Purkinje cell (primary cell): ENCODE measurements around the gene CD200. TPM values are rescaled to one million over a fixed set of nuclear protein-coding genes. Genes with fewer than 3 reads are reported as not detected.

Experiments
- polyA plus RNA-seq: library from polyadenylated mRNA; unstranded; fragments of >200 nt; fragmentation: Nextera tagmentation; gene quantifications from 2 replicates; pipeline ENCODE4 v1.2.1, GENCODE V29; 2014

Gene CD200, protein sequence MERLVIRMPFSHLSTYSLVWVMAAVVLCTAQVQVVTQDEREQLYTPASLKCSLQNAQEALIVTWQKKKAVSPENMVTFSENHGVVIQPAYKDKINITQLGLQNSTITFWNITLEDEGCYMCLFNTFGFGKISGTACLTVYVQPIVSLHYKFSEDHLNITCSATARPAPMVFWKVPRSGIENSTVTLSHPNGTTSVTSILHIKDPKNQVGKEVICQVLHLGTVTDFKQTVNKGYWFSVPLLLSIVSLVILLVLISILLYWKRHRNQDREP
- polyA plus RNA-seq, result 27.4 and 59.0 TPM in 2 replicates

DNA sequence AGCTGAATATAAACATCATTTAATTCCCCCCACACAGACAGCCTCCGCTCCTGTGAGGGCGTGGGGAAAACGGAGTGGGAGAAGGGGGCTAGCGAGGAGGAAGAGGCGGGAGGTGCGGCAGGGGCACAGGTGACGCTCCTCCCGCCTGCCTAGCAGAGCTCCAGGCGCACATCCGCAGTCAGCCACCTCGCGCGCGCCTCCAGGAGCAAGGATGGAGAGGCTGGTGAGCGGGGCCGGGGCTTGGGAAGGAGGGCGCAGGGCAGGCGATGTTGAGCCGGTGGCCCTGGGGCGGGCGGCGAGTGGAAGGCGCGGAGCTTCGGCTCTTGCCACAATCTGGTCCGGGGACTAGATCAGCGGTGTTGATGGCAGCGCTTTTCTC lies at the start of gene CD200:
TSS of gene CD200 (plus strand) at position 155 of the 379 bp plus-strand sequence. CDS start at position 212, 57 bp downstream.

DNA sequence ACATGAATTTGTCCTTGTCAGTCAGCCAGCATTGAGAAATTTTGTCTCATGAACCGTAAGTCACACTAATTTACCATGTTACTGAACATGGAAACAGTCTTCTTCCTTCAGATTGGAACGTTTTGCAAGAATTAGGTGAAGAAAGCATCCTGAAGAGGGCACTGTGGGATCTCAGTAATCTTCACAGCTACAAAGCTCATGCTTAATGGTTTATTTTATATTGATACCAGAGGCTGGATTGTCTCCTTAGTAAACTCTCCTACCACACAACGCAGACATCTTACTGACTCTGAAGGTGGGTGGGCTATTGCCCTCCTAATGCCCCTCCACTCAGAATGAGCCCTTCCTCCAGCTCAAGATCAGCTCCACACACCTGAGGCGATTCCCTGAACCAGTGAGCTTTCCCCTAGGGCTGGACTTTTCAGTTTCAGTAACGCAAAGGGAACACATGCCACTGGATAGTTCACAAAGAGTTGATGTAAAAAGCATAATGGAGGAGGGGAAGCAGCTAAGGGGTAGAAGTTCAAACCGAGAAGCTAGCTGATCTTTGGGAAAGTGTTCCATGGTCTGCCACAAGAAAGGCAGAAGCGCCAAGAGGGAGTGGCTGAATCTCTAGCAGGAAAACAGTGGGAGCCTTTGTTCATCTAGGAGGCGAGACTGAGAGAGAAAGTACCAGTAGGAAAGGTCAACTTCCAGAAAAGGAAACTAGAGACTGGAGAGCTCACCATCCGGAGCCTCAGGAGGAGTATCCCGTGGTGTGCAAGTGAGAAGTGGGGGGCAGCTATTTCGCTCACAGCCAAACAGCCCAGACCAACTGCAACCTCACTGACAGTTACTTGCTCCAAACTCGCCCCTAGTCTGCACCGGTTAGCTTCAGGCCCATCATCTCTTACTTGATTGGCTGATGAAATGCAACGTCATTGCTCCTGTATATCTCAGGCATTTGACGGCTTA lies 39.3 kb upstream of the CD200 start, which contains the start of gene SLC9C1:
TSS of gene SLC9C1 (minus strand) at position 849 of the 954 bp plus-strand sequence. CDS start 7,425 bp downstream, outside the sequence.

Other genes starting within 250 kb of the CD200 start
- not detected in 2 replicates for gene C3orf52, start 246.8 kb upstream of the CD200 start, polyA plus RNA-seq
- not detected in 2 replicates for gene GCSAM, start 199.9 kb upstream of the CD200 start, polyA plus RNA-seq
- gene SLC9C1, start 38.9 kb upstream of the CD200 start, polyA plus RNA-seq, result not detected in 2 replicates
- not detected in 2 replicates for gene BTLA, start 166.3 kb downstream of the CD200 start, polyA plus RNA-seq
- 79.4 and 102 TPM in 2 replicates for gene ATG3, start 228.8 kb downstream of the CD200 start, polyA plus RNA-seq
- gene SLC35A5, start 228.9 kb downstream of the CD200 start, polyA plus RNA-seq, result 100 and 118 TPM in 2 replicates